Trophoblast cell (in vitro differentiated cells and primary cell): ENCODE data around the gene WT1.
A peak's percentile ranks its signal among the peaks of the same experiment; 100 is the strongest.

Experiments
- DNase-seq, 2 donors: peaks; one replicate each; pipeline ENCODE4 v3.0.0-alpha.2; 2016
- H2AFZ ChIP-seq: 2 replicates; pipeline ENCODE4 v1.6.1; 2013; ENCODE audit warnings: low read length, moderate library complexity, mild to moderate bottlenecking; ENCODE audit not compliant: insufficient read depth, poor library complexity
- H2AK5ac ChIP-seq: 2 replicates; pipeline ENCODE4 v1.6.1; 2013; ENCODE audit warnings: mild to moderate bottlenecking, low read length
- H2BK120ac ChIP-seq: 2 replicates; pipeline ENCODE4 v1.6.1; 2013; ENCODE audit warnings: low read length, mild to moderate bottlenecking, moderate library complexity; ENCODE audit not compliant: insufficient read depth, poor library complexity
- H2BK12ac ChIP-seq: 2 replicates; pipeline ENCODE4 v1.6.1; 2013; ENCODE audit warnings: mild to moderate bottlenecking, low read length, moderate library complexity
- H2BK5ac ChIP-seq: 2 replicates; pipeline ENCODE4 v1.6.1; 2013; ENCODE audit warnings: low read length, low read depth, moderate library complexity, mild to moderate bottlenecking; ENCODE audit not compliant: poor library complexity
- H3K14ac ChIP-seq: 2 replicates; pipeline ENCODE4 v1.6.1; 2013; ENCODE audit warnings: mild to moderate bottlenecking, low read length
- H3K18ac ChIP-seq: 2 replicates; pipeline ENCODE4 v1.6.1; 2013; ENCODE audit warnings: mild to moderate bottlenecking, low read length
- H3K23ac ChIP-seq: 2 replicates; pipeline ENCODE4 v1.6.1; 2013; ENCODE audit warnings: low read length
- H3K27ac ChIP-seq: 2 replicates; pipeline ENCODE4 v1.5.1; 2013; ENCODE audit warnings: low read depth, mild to moderate bottlenecking, inconsistent platforms, low read length, moderate library complexity
- H3K27me3 ChIP-seq: 2 replicates; pipeline ENCODE4 v1.6.1; 2013; ENCODE audit warnings: inconsistent platforms, mild to moderate bottlenecking, low read length, moderate library complexity; ENCODE audit not compliant: insufficient read depth
- H3K36me3 ChIP-seq, 2 experiments: 1 replicate in 1 of 2; 2 replicates in 1 of 2; pipeline ENCODE4 v1.6.1; 2013; ENCODE audit warnings: low read length in 2 of 2, mild to moderate bottlenecking in 2 of 2, moderate library complexity in 1 of 2; ENCODE audit not compliant: insufficient read depth in 2 of 2, control insufficient read depth in 1 of 2
- H3K4ac ChIP-seq: 2 replicates; pipeline ENCODE4 v1.6.1; 2013; ENCODE audit warnings: low read depth, mild to moderate bottlenecking, low read length, moderate library complexity
- H3K4me1 ChIP-seq, 2 experiments: 1 replicate in 1 of 2; 2 replicates in 1 of 2; pipeline ENCODE4 v1.6.1; 2013; ENCODE audit warnings: low read length in 2 of 2, mild to moderate bottlenecking in 2 of 2, moderate library complexity in 1 of 2; ENCODE audit not compliant: insufficient read depth in 2 of 2, control insufficient read depth in 1 of 2
- H3K4me2 ChIP-seq: 2 replicates; pipeline ENCODE4 v1.6.1; 2013; ENCODE audit warnings: inconsistent platforms, mild to moderate bottlenecking, low read length, moderate library complexity
- H3K4me3 ChIP-seq: 2 replicates; pipeline ENCODE4 v1.5.1; 2013; ENCODE audit warnings: mild to moderate bottlenecking, low read depth, low read length, inconsistent platforms
- H3K79me1 ChIP-seq: one replicate; pipeline ENCODE4 v1.6.1; 2013; ENCODE audit warnings: low read length
- H3K79me2 ChIP-seq: 2 replicates; pipeline ENCODE4 v1.6.1; 2013; ENCODE audit warnings: low read length, mild to moderate bottlenecking; ENCODE audit not compliant: control insufficient read depth, insufficient read depth, poor library complexity
- H3K9ac ChIP-seq: 2 replicates; pipeline ENCODE4 v1.6.1; 2013; ENCODE audit warnings: mild to moderate bottlenecking, low read length
- H3K9me3 ChIP-seq: 2 replicates; pipeline ENCODE4 v1.6.1; 2013; ENCODE audit warnings: low read depth, mild to moderate bottlenecking, control low read depth, inconsistent platforms, low read length; ENCODE audit not compliant: insufficient read depth
- H4K12ac ChIP-seq: 2 replicates; pipeline ENCODE4 v1.6.1; 2013; ENCODE audit warnings: low read depth, mild to moderate bottlenecking, low read length, moderate library complexity
- H4K8ac ChIP-seq: 2 replicates; pipeline ENCODE4 v1.6.1; 2013; ENCODE audit warnings: low read depth, mild to moderate bottlenecking, low read length, moderate library complexity
- H4K91ac ChIP-seq: one replicate; pipeline ENCODE4 v1.6.1; 2013; ENCODE audit warnings: low read depth, mild to moderate bottlenecking, low read length, moderate library complexity
- WGBS: extraction: QIAGEN DNeasy Blood & Tissue Kit; methylation state at CpG from one replicate; pipeline ENCODE4 v1.1.7; 2013; ENCODE audit warnings: missing lambda C conversion rate; ENCODE audit not compliant: insufficient read length, insufficient coverage; ENCODE audit errors: extremely low coverage; 5-methylcytosine and 5-hydroxymethylcytosine counted together

Gene WT1

DNA sequence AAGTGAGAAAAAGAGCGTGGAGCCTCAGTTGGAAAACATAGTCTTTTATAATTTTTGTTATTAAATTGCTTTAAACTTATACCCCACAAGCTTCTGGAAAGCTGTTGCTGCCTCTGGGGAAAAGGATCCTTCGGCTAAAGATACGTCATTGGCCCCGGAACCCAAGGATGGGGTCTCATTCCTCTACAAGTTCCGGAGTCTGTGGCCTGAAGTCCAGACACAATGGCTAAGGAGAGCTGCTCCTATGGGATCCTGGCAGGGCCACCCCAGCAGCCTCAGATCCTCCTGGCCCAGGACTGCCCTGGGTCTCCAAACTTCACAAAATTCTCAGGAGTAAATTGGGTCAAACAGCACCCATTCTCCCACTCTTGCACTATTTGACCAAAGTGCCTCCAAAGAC is 5.9 kb downstream of the WT1 start:
- no peak overlapping the region for H3K14ac ChIP-seq
- H3K79me1 ChIP-seq = peaks cover 3% of the 10 kb centered on the region
- no peak overlapping the region for H2AFZ ChIP-seq
- H3K9me3 ChIP-seq = peaks cover 5% of the 10 kb centered on the region
- no peak overlapping the region for H4K12ac ChIP-seq
- WGBS = no CpG with 5 or more reads among the region's 5 CpGs
- H2BK5ac ChIP-seq = no peak overlapping the region
- H3K27ac ChIP-seq = no peak overlapping the region
- H2AK5ac ChIP-seq = no peak overlapping the region
- H3K4ac ChIP-seq = no peak overlapping the region
- no peaks in the 10 kb centered on the region for H3K36me3 ChIP-seq
- no peak overlapping the region for H2BK120ac ChIP-seq
- DNase-seq = no peak
- no peak overlapping the region for H4K91ac ChIP-seq
- peaks cover 22 to 23% of the 10 kb centered on the region in 2 experiments for H3K4me1 ChIP-seq
- no peak overlapping the region for H3K9ac ChIP-seq
- no peak overlapping the region for H4K8ac ChIP-seq
- no peak overlapping the region for H2BK12ac ChIP-seq
- no peak overlapping the region for H3K4me3 ChIP-seq
- no peak overlapping the region for H3K4me2 ChIP-seq
- peaks cover 71% of the 10 kb centered on the region for H3K27me3 ChIP-seq
- no peak overlapping the region for H3K18ac ChIP-seq
- H3K23ac ChIP-seq = no peak overlapping the region
- H3K79me2 ChIP-seq = peaks cover 2% of the 10 kb centered on the region

DNA sequence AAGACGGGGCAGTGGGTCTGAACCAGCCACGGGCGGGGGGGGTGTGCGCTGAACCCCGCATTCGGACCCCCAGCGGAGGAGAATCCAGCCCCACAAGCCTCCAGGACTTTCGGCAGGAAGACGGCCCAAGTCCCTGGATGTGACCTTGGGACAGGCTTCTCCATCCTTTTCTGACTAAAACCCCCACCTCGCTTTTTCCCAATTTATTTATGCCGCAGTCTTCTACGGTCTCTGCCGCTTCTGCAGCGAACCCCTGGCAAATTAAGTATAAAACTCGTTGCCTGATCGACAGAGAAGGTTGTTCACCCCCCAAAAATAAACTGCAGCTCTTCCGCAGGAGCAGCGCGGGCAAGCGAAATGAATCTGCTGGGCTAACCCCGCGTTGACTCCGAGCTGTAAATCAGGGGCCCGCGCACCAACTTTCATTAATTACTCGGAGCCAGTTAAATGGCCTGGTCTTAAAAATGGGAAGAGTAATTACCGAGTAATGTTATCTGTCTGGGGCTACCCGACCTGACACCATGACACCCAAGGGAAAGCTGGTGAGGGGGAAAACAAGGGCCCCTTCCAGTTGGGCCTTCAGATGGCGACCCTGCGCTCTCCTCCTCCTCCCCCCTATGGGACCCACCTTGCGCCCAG is 6.6 kb downstream of the WT1 start:
- no peak overlapping the region for H2AFZ ChIP-seq
- no peak for DNase-seq
- no peak overlapping the region for H3K4ac ChIP-seq
- no peak overlapping the region for H4K12ac ChIP-seq
- H3K4me2 ChIP-seq = no peak overlapping the region
- H3K9ac ChIP-seq = no peak overlapping the region
- no peaks in the 10 kb centered on the region for H3K79me1 ChIP-seq
- H3K27me3 ChIP-seq = peaks cover 64% of the 10 kb centered on the region
- no peak overlapping the region for H3K27ac ChIP-seq
- WGBS = no CpG with 5 or more reads among the region's 31 CpGs
- peaks cover 3% of the 10 kb centered on the region for H3K9me3 ChIP-seq
- no peak overlapping the region for H2AK5ac ChIP-seq
- no peak overlapping the region for H4K8ac ChIP-seq
- H4K91ac ChIP-seq = no peak overlapping the region
- H3K79me2 ChIP-seq = peaks cover 2% of the 10 kb centered on the region
- H3K36me3 ChIP-seq = no peaks in the 10 kb centered on the region
- no peak overlapping the region for H3K18ac ChIP-seq
- peaks cover 19 to 20% of the 10 kb centered on the region in 2 experiments for H3K4me1 ChIP-seq
- H2BK5ac ChIP-seq = no peak overlapping the region
- no peak overlapping the region for H3K14ac ChIP-seq
- H2BK12ac ChIP-seq = no peak overlapping the region
- no peak overlapping the region for H3K23ac ChIP-seq
- no peak overlapping the region for H3K4me3 ChIP-seq
- H2BK120ac ChIP-seq = no peak overlapping the region

DNA sequence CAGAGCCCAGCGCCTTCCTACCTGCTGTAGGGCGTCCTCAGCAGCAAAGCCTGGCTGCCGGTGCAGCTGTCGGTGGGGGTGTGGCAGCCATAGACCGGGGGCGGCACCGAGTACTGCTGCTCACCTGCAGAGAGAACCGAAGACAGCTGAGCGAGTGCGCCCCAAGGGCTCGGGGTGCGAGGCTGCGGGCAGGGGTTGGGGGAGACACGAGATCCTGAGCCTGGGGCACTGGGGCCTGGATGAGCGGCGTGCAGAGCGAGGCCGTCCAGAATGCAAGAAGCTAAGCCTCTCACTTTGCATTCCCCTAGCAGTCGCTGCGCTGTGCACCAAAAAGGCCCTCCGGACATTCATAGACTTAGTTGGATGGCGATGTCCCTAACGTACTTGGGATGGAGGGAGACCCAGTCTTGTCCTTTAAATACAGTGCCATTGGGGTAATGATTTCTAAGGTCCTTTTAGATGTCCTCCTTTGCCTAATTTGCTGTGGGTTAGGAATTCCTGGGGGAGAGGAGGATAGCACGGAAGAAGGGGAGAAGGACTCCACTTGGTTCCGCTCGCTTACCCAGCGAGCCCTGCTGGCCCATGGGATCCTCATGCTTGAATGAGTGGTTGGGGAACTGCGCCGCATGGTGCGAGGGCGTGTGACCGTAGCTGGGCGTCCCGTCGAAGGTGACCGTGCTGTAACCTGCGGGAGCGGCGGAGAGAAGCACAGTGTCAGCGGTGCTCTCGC is 7.2 kb downstream of the WT1 start:
- H3K36me3 ChIP-seq = no peaks in the 10 kb centered on the region
- no peak overlapping the region for H4K12ac ChIP-seq
- no peak overlapping the region for H3K27ac ChIP-seq
- H3K4me1 ChIP-seq = peaks cover 19 to 20% of the 10 kb centered on the region in 2 experiments
- H3K14ac ChIP-seq = no peak overlapping the region
- H3K79me1 ChIP-seq = no peaks in the 10 kb centered on the region
- no peak overlapping the region for H2BK5ac ChIP-seq
- no peak overlapping the region for H3K4ac ChIP-seq
- H2BK12ac ChIP-seq = no peak overlapping the region
- H2BK120ac ChIP-seq = no peak overlapping the region
- H3K9ac ChIP-seq = no peak overlapping the region
- H3K18ac ChIP-seq = no peak overlapping the region
- no peak overlapping the region for H2AFZ ChIP-seq
- H3K79me2 ChIP-seq = peaks cover 2% of the 10 kb centered on the region
- WGBS = no CpG with 5 or more reads among the region's 41 CpGs
- no peak overlapping the region for H2AK5ac ChIP-seq
- H4K91ac ChIP-seq = no peak overlapping the region
- DNase-seq = no peak
- H3K4me2 ChIP-seq = peak overlapping the region; percentile 17
- no peak overlapping the region for H3K23ac ChIP-seq
- peaks cover 57% of the 10 kb centered on the region for H3K27me3 ChIP-seq
- peaks cover 3% of the 10 kb centered on the region for H3K9me3 ChIP-seq
- peak overlapping the region; percentile 46 for H3K4me3 ChIP-seq
- no peak overlapping the region for H4K8ac ChIP-seq

DNA sequence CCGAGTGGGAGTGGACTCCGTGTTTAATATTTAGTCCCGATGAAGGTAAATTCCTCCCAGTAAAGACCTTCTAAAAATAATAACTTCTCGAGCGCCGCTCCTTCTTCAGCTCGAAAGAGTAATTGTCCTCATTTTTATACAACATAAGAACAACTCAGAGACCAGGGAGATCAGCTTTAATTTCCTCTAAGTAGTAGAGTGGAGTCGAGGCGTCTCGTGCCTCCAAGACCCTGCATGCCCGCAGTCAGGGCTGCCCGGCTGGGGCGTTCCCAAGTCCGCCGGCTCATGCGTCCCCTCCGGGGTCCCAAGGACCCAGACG is 7.8 kb downstream of the WT1 start:
- Histone ChIP-seq H2BK12ac (no peak overlapping the region), H3K9me3 (peaks cover 3% of the 10 kb centered on the region), H3K27ac (no peak overlapping the region), H3K79me2 (peaks cover 2% of the 10 kb centered on the region), H3K36me3 (no peaks in the 10 kb centered on the region), H3K4me1 (peaks cover 19 to 20% of the 10 kb centered on the region in 2 experiments), H3K18ac (no peak overlapping the region), H3K14ac (no peak overlapping the region), H2BK5ac (no peak overlapping the region), H2BK120ac (no peak overlapping the region), H3K9ac (no peak overlapping the region), H3K4ac (no peak overlapping the region), H3K27me3 (peaks cover 52% of the 10 kb centered on the region), H4K91ac (no peak overlapping the region), H3K4me3 (no peak overlapping the region), H2AFZ (no peak overlapping the region), H3K4me2 (peak overlapping the region; percentile 17), H4K8ac (no peak overlapping the region), H2AK5ac (no peak overlapping the region), H3K23ac (no peak overlapping the region), H4K12ac (no peak overlapping the region), H3K79me1 (no peaks in the 10 kb centered on the region)
- no CpG with 5 or more reads among the region's 18 CpGs for WGBS
- DNase-seq = no peak
